GM23338 (cell line): ENCODE results near the gene NTPCR. TPM values are rescaled to one million over a fixed set of nuclear protein-coding genes. Genes with fewer than 3 reads are reported as not detected.

Experiments
- ATAC-seq: fragments of 200-7000 bp; cut with Tn5 transposase; 3 replicates; pipeline ENCODE4 v1.9.1; 2020
- DNase-seq: peaks from one replicate; pipeline ENCODE4 v3.0.0-alpha.2; 2015; ENCODE audit warnings: low spot score
- H2AFZ ChIP-seq: fragments of 200-600 bp; sonication (generic); 2 replicates; pipeline ENCODE4 v1.8.0; 2016; ENCODE audit warnings: antibody characterized with exemption, mild to moderate bottlenecking, moderate library complexity
- H3F3A ChIP-seq: fragments of 200-600 bp; sonication (generic); replicated peaks from 2 replicates; pipeline ENCODE4 v1.8.0; 2017; ENCODE audit warnings: antibody characterized with exemption, mixed run types, low read depth
- H3K27ac ChIP-seq: fragments of 200-600 bp; sonication (generic); 2 replicates; pipeline ENCODE4 v1.6.1; 2016; ENCODE audit warnings: low read depth
- H3K27me3 ChIP-seq: fragments of 200-600 bp; sonication (generic); 2 replicates; pipeline ENCODE4 v1.8.0; 2016; ENCODE audit warnings: mild to moderate bottlenecking, mixed run types, moderate library complexity; ENCODE audit not compliant: insufficient read depth
- H3K36me3 ChIP-seq: fragments of 200-600 bp; sonication (generic); 2 replicates; pipeline ENCODE4 v1.8.0; 2016; ENCODE audit warnings: mild to moderate bottlenecking; ENCODE audit not compliant: insufficient read depth
- H3K4me1 ChIP-seq: fragments of 200-600 bp; sonication (generic); 2 replicates; pipeline ENCODE4 v1.8.0; 2016; ENCODE audit warnings: mild to moderate bottlenecking, moderate library complexity; ENCODE audit not compliant: insufficient read depth
- H3K4me2 ChIP-seq: fragments of 200-600 bp; sonication (generic); 2 replicates; pipeline ENCODE4 v1.7.1; 2017; ENCODE audit warnings: mixed run types
- H3K4me3 ChIP-seq: fragments of 200-600 bp; sonication (generic); 2 replicates; pipeline ENCODE4 v1.6.1; 2016; ENCODE audit warnings: mixed run types
- H3K79me2 ChIP-seq: fragments of 200-600 bp; sonication (generic); replicated peaks from 2 replicates; pipeline ENCODE4 v1.8.0; 2017; ENCODE audit warnings: mild to moderate bottlenecking; ENCODE audit not compliant: insufficient read depth
- H3K9me2 ChIP-seq: fragments of 200-600 bp; sonication (generic); 2 replicates; pipeline ENCODE4 v1.8.0; 2017; ENCODE audit not compliant: insufficient read depth
- H4K20me1 ChIP-seq: fragments of 200-600 bp; sonication (generic); replicated peaks from 2 replicates; pipeline ENCODE4 v1.8.0; 2017; ENCODE audit warnings: mild to moderate bottlenecking; ENCODE audit not compliant: insufficient read depth
- H3K27ac Mint-ChIP-seq: 2 replicates; pipeline ENCODE4 v1.8.0; 2020; ENCODE audit warnings: inconsistent platforms, mild to moderate bottlenecking, moderate library complexity, mixed read lengths
- H3K27me3 Mint-ChIP-seq: 3 replicates; pipeline ENCODE4 v1.8.0; 2022; ENCODE audit warnings: low read depth, mild to moderate bottlenecking, moderate library complexity, mixed read lengths, inconsistent platforms; ENCODE audit not compliant: insufficient read depth, poor library complexity
- H3K36me3 Mint-ChIP-seq: 3 replicates; pipeline ENCODE4 v1.8.0; 2021; ENCODE audit warnings: low read depth, mild to moderate bottlenecking, inconsistent platforms, moderate library complexity, mixed read lengths
- H3K4me1 Mint-ChIP-seq: 3 replicates; pipeline ENCODE4 v1.8.0; 2020; ENCODE audit warnings: mild to moderate bottlenecking, inconsistent platforms, mixed read lengths
- H3K4me3 Mint-ChIP-seq: 3 replicates; pipeline ENCODE4 v1.8.0; 2021; ENCODE audit warnings: moderate library complexity, mild to moderate bottlenecking, inconsistent platforms, mixed read lengths
- H3K9me3 Mint-ChIP-seq: 3 replicates; pipeline ENCODE4 v1.8.0; 2020; ENCODE audit warnings: moderate library complexity, mild to moderate bottlenecking, inconsistent platforms, mixed read lengths
- CREB1 ChIP-seq: fragments of 250-450 bp; sonication (Bioruptor Pico); IDR thresholded peaks from 2 replicates; pipeline ENCODE4 v1.5.0; 2020; ENCODE audit warnings: low read depth, mild to moderate bottlenecking, moderate library complexity
- ETS1 ChIP-seq: IDR thresholded peaks from 2 replicates; pipeline ENCODE4 v1.6.1; 2016; ENCODE audit warnings: antibody characterized with exemption
- EZH2phosphoT487 ChIP-seq: fragments of 200-600 bp; sonication (generic); IDR thresholded peaks from one replicate; pipeline ENCODE4 v1.8.1; 2018; ENCODE audit warnings: antibody characterized with exemption; ENCODE audit not compliant: unreplicated experiment
- POLR2AphosphoS5 ChIP-seq: IDR thresholded peaks from 2 replicates; pipeline ENCODE4 v1.6.1; 2016; ENCODE audit warnings: antibody characterized with exemption, low read depth
- ZNF331 ChIP-seq: fragments of 250-450 bp; sonication (Bioruptor Pico); IDR thresholded peaks from 2 replicates; pipeline ENCODE4 v1.5.0; 2020; ENCODE audit warnings: low read depth, mild to moderate bottlenecking, moderate library complexity
- polyA plus RNA-seq: library from polyadenylated mRNA; unstranded; fragments of >200 nt; fragmentation: Nextera tagmentation; extraction: Ambion mirVana; gene quantifications from 2 replicates; pipeline ENCODE4 v1.2.1, GENCODE V29; 2016
- total RNA-seq: library from RNA; depleted of rRNA; stranded (reverse); fragments of >200 nt; shearing (Covaris generic); gene quantifications from 2 replicates; pipeline ENCODE4 v1.2.3, GENCODE V29; 2014
- TF ChIP-seq, protein P1 (sequence below): fragments of 250-450 bp; sonication (Bioruptor Pico); IDR thresholded peaks from 2 replicates; pipeline ENCODE4 v1.5.0; 2020; ENCODE audit warnings: mild to moderate bottlenecking, moderate library complexity

NTPCR gene
- total and polyA plus RNA-seq, 2 experiments from 2014 or later, result 64.1 to 150 TPM

- Histone ChIP-seq H3K79me2 (no peaks in the 10 kb centered on the region), H3K27ac (no peak overlapping the region), H3K27me3 (no peaks in the 10 kb centered on the region), H3K4me3 (no peak overlapping the region), H3K4me1 (peaks cover 18% of the 10 kb centered on the region), H2AFZ (no peak overlapping the region), H3F3A (no peaks in the 10 kb centered on the region), H4K20me1 (no peaks in the 10 kb centered on the region), H3K36me3 (no peaks in the 10 kb centered on the region), H3K4me2 (no peak overlapping the region), H3K9me2 (no peaks in the 10 kb centered on the region)
- no peaks in the 10 kb centered on the region for H3K27me3 Mint-ChIP-seq
- peaks cover 6% of the 10 kb centered on the region; the same call in 1 of the 3 replicates for H3K9me3 Mint-ChIP-seq
- ATAC-seq, result no peak
- H3K4me1 Mint-ChIP-seq, result peaks cover 14% of the 10 kb centered on the region
- H3K4me3 Mint-ChIP-seq, result no peak overlapping the region
- no peak for DNase-seq
- TF ChIP-seq ETS1, result no peak
- TF ChIP-seq EZH2phosphoT487, result no peak
- TF ChIP-seq, protein P1, sequence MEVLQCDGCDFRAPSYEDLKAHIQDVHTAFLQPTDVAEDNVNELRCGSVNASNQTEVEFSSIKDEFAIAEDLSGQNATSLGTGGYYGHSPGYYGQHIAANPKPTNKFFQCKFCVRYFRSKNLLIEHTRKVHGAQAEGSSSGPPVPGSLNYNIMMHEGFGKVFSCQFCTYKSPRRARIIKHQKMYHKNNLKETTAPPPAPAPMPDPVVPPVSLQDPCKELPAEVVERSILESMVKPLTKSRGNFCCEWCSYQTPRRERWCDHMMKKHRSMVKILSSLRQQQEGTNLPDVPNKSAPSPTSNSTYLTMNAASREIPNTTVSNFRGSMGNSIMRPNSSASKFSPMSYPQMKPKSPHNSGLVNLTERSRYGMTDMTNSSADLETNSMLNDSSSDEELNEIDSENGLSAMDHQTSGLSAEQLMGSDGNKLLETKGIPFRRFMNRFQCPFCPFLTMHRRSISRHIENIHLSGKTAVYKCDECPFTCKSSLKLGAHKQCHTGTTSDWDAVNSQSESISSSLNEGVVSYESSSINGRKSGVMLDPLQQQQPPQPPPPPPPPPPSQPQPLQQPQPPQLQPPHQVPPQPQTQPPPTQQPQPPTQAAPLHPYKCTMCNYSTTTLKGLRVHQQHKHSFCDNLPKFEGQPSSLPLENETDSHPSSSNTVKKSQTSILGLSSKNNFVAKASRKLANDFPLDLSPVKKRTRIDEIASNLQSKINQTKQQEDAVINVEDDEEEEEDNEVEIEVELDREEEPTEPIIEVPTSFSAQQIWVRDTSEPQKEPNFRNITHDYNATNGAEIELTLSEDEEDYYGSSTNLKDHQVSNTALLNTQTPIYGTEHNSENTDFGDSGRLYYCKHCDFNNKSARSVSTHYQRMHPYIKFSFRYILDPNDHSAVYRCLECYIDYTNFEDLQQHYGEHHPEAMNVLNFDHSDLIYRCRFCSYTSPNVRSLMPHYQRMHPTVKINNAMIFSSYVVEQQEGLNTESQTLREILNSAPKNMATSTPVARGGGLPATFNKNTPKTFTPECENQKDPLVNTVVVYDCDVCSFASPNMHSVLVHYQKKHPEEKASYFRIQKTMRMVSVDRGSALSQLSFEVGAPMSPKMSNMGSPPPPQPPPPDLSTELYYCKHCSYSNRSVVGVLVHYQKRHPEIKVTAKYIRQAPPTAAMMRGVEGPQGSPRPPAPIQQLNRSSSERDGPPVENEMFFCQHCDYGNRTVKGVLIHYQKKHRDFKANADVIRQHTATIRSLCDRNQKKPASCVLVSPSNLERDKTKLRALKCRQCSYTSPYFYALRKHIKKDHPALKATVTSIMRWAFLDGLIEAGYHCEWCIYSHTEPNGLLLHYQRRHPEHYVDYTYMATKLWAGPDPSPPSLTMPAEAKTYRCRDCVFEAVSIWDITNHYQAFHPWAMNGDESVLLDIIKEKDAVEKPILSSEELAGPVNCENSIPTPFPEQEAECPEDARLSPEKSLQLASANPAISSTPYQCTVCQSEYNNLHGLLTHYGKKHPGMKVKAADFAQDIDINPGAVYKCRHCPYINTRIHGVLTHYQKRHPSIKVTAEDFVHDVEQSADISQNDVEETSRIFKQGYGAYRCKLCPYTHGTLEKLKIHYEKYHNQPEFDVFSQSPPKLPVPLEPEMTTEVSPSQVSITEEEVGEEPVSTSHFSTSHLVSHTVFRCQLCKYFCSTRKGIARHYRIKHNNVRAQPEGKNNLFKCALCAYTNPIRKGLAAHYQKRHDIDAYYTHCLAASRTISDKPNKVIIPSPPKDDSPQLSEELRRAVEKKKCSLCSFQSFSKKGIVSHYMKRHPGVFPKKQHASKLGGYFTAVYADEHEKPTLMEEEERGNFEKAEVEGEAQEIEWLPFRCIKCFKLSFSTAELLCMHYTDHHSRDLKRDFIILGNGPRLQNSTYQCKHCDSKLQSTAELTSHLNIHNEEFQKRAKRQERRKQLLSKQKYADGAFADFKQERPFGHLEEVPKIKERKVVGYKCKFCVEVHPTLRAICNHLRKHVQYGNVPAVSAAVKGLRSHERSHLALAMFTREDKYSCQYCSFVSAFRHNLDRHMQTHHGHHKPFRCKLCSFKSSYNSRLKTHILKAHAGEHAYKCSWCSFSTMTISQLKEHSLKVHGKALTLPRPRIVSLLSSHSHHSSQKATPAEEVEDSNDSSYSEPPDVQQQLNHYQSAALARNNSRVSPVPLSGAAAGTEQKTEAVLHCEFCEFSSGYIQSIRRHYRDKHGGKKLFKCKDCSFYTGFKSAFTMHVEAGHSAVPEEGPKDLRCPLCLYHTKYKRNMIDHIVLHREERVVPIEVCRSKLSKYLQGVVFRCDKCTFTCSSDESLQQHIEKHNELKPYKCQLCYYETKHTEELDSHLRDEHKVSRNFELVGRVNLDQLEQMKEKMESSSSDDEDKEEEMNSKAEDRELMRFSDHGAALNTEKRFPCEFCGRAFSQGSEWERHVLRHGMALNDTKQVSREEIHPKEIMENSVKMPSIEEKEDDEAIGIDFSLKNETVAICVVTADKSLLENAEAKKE (CRISPR knock-in tag), result no peak
- no peak for TF ChIP-seq CREB1 (CRISPR knock-in tag)
- TF ChIP-seq POLR2AphosphoS5, result no peak
- no peak for TF ChIP-seq ZNF331 (CRISPR knock-in tag)
- H3K36me3 Mint-ChIP-seq, result peaks cover 3% of the 10 kb centered on the region; the same call in 1 of the 3 replicates
- H3K27ac Mint-ChIP-seq, result no peak overlapping the region
Measured at GRCh38 chr1:232902774-232903350, 47.5 kb upstream of the NTPCR start.
